Trophoblast cell (in vitro differentiated cells and primary cell): ENCODE results near the gene TMEM138.

Experiments used
- DNase-seq, 2 donors: peaks; one replicate each; pipeline ENCODE4 v3.0.0-alpha.2; 2016
- H2AFZ ChIP-seq: 2 replicates; pipeline ENCODE4 v1.6.1; 2013; ENCODE audit warnings: low read length, moderate library complexity, mild to moderate bottlenecking; ENCODE audit not compliant: insufficient read depth, poor library complexity
- H2AK5ac ChIP-seq: 2 replicates; pipeline ENCODE4 v1.6.1; 2013; ENCODE audit warnings: mild to moderate bottlenecking, low read length
- H2BK120ac ChIP-seq: 2 replicates; pipeline ENCODE4 v1.6.1; 2013; ENCODE audit warnings: low read length, mild to moderate bottlenecking, moderate library complexity; ENCODE audit not compliant: insufficient read depth, poor library complexity
- H2BK12ac ChIP-seq: 2 replicates; pipeline ENCODE4 v1.6.1; 2013; ENCODE audit warnings: mild to moderate bottlenecking, low read length, moderate library complexity
- H2BK5ac ChIP-seq: 2 replicates; pipeline ENCODE4 v1.6.1; 2013; ENCODE audit warnings: low read length, low read depth, moderate library complexity, mild to moderate bottlenecking; ENCODE audit not compliant: poor library complexity
- H3K14ac ChIP-seq: 2 replicates; pipeline ENCODE4 v1.6.1; 2013; ENCODE audit warnings: mild to moderate bottlenecking, low read length
- H3K18ac ChIP-seq: 2 replicates; pipeline ENCODE4 v1.6.1; 2013; ENCODE audit warnings: mild to moderate bottlenecking, low read length
- H3K23ac ChIP-seq: 2 replicates; pipeline ENCODE4 v1.6.1; 2013; ENCODE audit warnings: low read length
- H3K27ac ChIP-seq: 2 replicates; pipeline ENCODE4 v1.5.1; 2013; ENCODE audit warnings: low read depth, mild to moderate bottlenecking, inconsistent platforms, low read length, moderate library complexity
- H3K27me3 ChIP-seq: 2 replicates; pipeline ENCODE4 v1.6.1; 2013; ENCODE audit warnings: inconsistent platforms, mild to moderate bottlenecking, low read length, moderate library complexity; ENCODE audit not compliant: insufficient read depth
- H3K36me3 ChIP-seq, 2 experiments: 1 replicate in 1 of 2; 2 replicates in 1 of 2; pipeline ENCODE4 v1.6.1; 2013; ENCODE audit warnings: low read length in 2 of 2, mild to moderate bottlenecking in 2 of 2, moderate library complexity in 1 of 2; ENCODE audit not compliant: insufficient read depth in 2 of 2, control insufficient read depth in 1 of 2
- H3K4ac ChIP-seq: 2 replicates; pipeline ENCODE4 v1.6.1; 2013; ENCODE audit warnings: low read depth, mild to moderate bottlenecking, low read length, moderate library complexity
- H3K4me1 ChIP-seq, 2 experiments: 1 replicate in 1 of 2; 2 replicates in 1 of 2; pipeline ENCODE4 v1.6.1; 2013; ENCODE audit warnings: low read length in 2 of 2, mild to moderate bottlenecking in 2 of 2, moderate library complexity in 1 of 2; ENCODE audit not compliant: insufficient read depth in 2 of 2, control insufficient read depth in 1 of 2
- H3K4me2 ChIP-seq: 2 replicates; pipeline ENCODE4 v1.6.1; 2013; ENCODE audit warnings: inconsistent platforms, mild to moderate bottlenecking, low read length, moderate library complexity
- H3K4me3 ChIP-seq: 2 replicates; pipeline ENCODE4 v1.5.1; 2013; ENCODE audit warnings: mild to moderate bottlenecking, low read depth, low read length, inconsistent platforms
- H3K79me1 ChIP-seq: one replicate; pipeline ENCODE4 v1.6.1; 2013; ENCODE audit warnings: low read length
- H3K79me2 ChIP-seq: 2 replicates; pipeline ENCODE4 v1.6.1; 2013; ENCODE audit warnings: low read length, mild to moderate bottlenecking; ENCODE audit not compliant: control insufficient read depth, insufficient read depth, poor library complexity
- H3K9ac ChIP-seq: 2 replicates; pipeline ENCODE4 v1.6.1; 2013; ENCODE audit warnings: mild to moderate bottlenecking, low read length
- H3K9me3 ChIP-seq: 2 replicates; pipeline ENCODE4 v1.6.1; 2013; ENCODE audit warnings: low read depth, mild to moderate bottlenecking, control low read depth, inconsistent platforms, low read length; ENCODE audit not compliant: insufficient read depth
- H4K12ac ChIP-seq: 2 replicates; pipeline ENCODE4 v1.6.1; 2013; ENCODE audit warnings: low read depth, mild to moderate bottlenecking, low read length, moderate library complexity
- H4K8ac ChIP-seq: 2 replicates; pipeline ENCODE4 v1.6.1; 2013; ENCODE audit warnings: low read depth, mild to moderate bottlenecking, low read length, moderate library complexity
- H4K91ac ChIP-seq: one replicate; pipeline ENCODE4 v1.6.1; 2013; ENCODE audit warnings: low read depth, mild to moderate bottlenecking, low read length, moderate library complexity
- WGBS: extraction: QIAGEN DNeasy Blood & Tissue Kit; methylation state at CpG from one replicate; pipeline ENCODE4 v1.1.7; 2013; ENCODE audit warnings: missing lambda C conversion rate; ENCODE audit not compliant: insufficient read length, insufficient coverage; ENCODE audit errors: extremely low coverage; 5-methylcytosine and 5-hydroxymethylcytosine counted together

Gene TMEM138

DNA sequence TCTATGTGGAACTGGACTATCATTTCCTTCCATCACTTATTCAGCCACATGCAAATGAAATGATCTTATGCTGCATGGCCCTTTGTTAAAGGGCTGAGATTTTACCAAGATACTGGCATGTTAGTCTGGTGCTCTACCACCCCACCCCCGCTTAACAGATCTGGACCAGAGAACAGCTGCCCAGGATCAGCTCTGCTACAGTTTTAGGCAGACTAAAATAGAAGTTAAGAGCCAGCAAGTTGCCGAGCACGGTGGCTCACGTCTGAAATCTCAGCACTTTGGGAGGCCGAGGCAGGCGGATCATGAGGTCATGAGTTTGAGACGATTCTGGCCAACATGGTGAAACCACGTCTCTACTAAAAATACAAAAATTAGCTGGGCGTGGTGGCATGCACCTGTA is 33.8 kb upstream of the TMEM138 start:
- Histone ChIP-seq H2BK12ac (no peak overlapping the region), H2BK120ac (no peak overlapping the region), H3K9me3 (peaks cover 2% of the 10 kb centered on the region), H3K4me2 (no peak overlapping the region), H3K4ac (peak overlapping the region; percentile 8), H2AFZ (no peak overlapping the region), H3K23ac (no peak overlapping the region), H3K4me1 (peaks cover 8 to 12% of the 10 kb centered on the region in 2 experiments), H3K36me3 (peaks cover 24 to 37% of the 10 kb centered on the region in 2 experiments), H3K4me3 (no peak overlapping the region), H3K79me2 (peaks cover 19% of the 10 kb centered on the region), H4K12ac (no peak overlapping the region), H2AK5ac (no peak overlapping the region), H2BK5ac (no peak overlapping the region), H3K18ac (no peak overlapping the region), H3K27me3 (no peaks in the 10 kb centered on the region), H4K8ac (no peak overlapping the region), H4K91ac (no peak overlapping the region), H3K9ac (no peak overlapping the region), H3K14ac (no peak overlapping the region), H3K27ac (no peak overlapping the region), H3K79me1 (peaks cover 11% of the 10 kb centered on the region)
- WGBS = no CpG with 5 or more reads among the region's 9 CpGs
- no peak for DNase-seq

DNA sequence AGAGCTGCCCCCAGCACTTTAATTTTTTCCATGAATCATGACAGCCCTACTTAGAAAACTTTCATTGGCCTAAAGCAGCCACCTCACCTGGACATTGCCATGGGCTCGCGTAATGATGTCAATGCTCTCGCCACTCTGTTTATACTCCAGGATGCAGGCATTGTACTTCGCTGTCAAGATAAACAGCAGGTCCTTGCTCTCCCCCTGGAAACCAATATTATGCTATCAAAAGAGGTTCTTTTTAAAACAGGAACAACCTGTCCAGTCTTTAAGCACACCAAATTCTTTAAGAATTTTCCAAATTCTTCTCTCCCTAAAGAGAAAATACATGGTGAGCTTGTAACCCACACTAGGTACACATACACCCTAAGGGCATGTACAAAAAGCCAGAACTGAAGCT is 32.3 kb upstream of the TMEM138 start:
- Histone ChIP-seq H3K9ac (no peak overlapping the region), H2BK120ac (no peak overlapping the region), H2AFZ (no peak overlapping the region), H3K9me3 (peaks cover 2% of the 10 kb centered on the region), H2BK12ac (no peak overlapping the region), H3K4ac (no peak overlapping the region), H3K79me2 (peaks cover 20% of the 10 kb centered on the region), H3K4me3 (no peak overlapping the region), H2AK5ac (no peak overlapping the region), H4K12ac (no peak overlapping the region), H3K23ac (no peak overlapping the region), H3K4me2 (peak overlapping the region; percentile 24), H3K36me3 (peaks cover 19 to 26% of the 10 kb centered on the region in 2 experiments), H4K91ac (no peak overlapping the region), H3K18ac (no peak overlapping the region), H3K27me3 (no peaks in the 10 kb centered on the region), H3K27ac (peak overlapping the region; percentile 52), H2BK5ac (no peak overlapping the region), H4K8ac (no peak overlapping the region), H3K14ac (no peak overlapping the region), H3K79me1 (peaks cover 14% of the 10 kb centered on the region), H3K4me1 (peaks cover 12 to 16% of the 10 kb centered on the region in 2 experiments)
- DNase-seq = peak; percentile 80 to 93
- WGBS = no CpG with 5 or more reads among the region's 4 CpGs

DNA sequence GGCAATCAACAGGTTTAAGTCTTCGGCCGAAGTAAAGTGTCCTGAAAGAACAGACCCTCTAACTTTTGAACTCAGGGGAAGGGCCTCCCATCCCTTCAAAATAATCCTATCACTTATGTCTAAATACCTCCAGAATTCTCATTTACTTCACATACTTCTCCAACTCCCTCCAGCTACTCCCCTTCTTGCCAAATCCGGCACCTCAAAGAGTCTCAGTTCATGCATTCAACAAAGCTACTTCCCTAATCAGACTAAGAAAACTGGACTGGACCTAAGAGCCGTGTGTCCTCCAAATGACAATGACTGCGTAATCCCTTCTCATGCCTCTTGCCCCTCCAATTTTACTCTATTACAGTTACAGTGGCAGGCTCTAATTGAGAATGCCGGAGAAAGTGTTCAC is 30.5 kb upstream of the TMEM138 start:
- Histone ChIP-seq H4K91ac (no peak overlapping the region), H3K18ac (no peak overlapping the region), H2AFZ (no peak overlapping the region), H3K27ac (peak overlapping the region; percentile 27), H2BK120ac (no peak overlapping the region), H3K9ac (no peak overlapping the region), H3K4me1 (peaks cover 12 to 16% of the 10 kb centered on the region in 2 experiments), H2AK5ac (no peak overlapping the region), H2BK12ac (no peak overlapping the region), H3K79me2 (peaks cover 20% of the 10 kb centered on the region), H2BK5ac (no peak overlapping the region), H3K36me3 (peaks cover 12 to 17% of the 10 kb centered on the region in 2 experiments), H3K4ac (peak overlapping the region; percentile 96), H3K9me3 (peaks cover 2% of the 10 kb centered on the region), H3K4me3 (peak overlapping the region; percentile 50), H4K12ac (no peak overlapping the region), H3K4me2 (peak overlapping the region; percentile 86), H3K14ac (no peak overlapping the region), H3K27me3 (no peaks in the 10 kb centered on the region), H3K23ac (no peak overlapping the region), H4K8ac (no peak overlapping the region), H3K79me1 (peaks cover 15% of the 10 kb centered on the region)
- no CpG with 5 or more reads among the region's 6 CpGs for WGBS
- no peak for DNase-seq

DNA sequence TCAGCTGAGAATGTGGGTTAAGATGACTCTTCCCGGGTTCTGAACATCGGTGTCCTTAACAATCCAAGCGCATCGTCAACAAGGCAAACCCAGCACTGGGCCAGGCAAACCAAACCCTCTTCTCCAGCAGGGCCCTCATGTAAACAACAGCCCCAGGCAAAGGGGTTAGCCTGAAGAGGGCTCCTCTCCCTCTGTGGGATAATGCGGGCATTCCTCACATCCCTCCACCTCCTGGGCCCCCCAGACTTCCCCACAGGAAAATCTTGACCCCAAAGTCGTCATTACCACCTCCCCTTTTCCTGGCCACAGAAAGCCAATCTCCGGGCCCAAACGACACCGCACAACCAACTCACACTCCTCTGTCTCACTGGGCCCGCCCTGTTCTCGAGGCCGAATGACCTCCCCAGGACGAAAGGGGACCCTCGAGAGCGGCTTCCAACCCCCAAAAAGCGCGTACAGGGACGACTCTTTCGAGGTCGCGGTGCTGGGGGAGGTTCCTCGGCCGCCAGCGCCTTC is 29.8 kb upstream of the TMEM138 start:
- Histone ChIP-seq H4K12ac (peak overlapping the region; percentile 68), H3K23ac (no peak overlapping the region), H3K14ac (peak overlapping the region; percentile 96), H3K36me3 (peaks cover 8 to 10% of the 10 kb centered on the region in 2 experiments), H2BK5ac (peak overlapping the region; percentile 84), H3K4me3 (peak overlapping the region; percentile 99), H3K18ac (peak overlapping the region; percentile 88), H3K9me3 (peaks cover 2% of the 10 kb centered on the region), H2AK5ac (peak overlapping the region; percentile 89), H2BK120ac (peak overlapping the region; percentile 96), H4K91ac (peak overlapping the region; percentile 98), H3K27me3 (no peaks in the 10 kb centered on the region), H2AFZ (peak overlapping the region; percentile 91), H3K79me2 (peaks cover 20% of the 10 kb centered on the region), H3K4ac (peak overlapping the region; percentile 96), H3K4me1 (peaks cover 12 to 16% of the 10 kb centered on the region in 2 experiments), H4K8ac (peak overlapping the region; percentile 94), H3K27ac (peak overlapping the region; percentile 85), H2BK12ac (peak overlapping the region; percentile 5), H3K79me1 (peaks cover 15% of the 10 kb centered on the region), H3K9ac (peak overlapping the region; percentile 98), H3K4me2 (peak overlapping the region; percentile 86)
- peak; percentile 70 to 80 for DNase-seq
- no CpG with 5 or more reads among the region's 24 CpGs for WGBS
